WERI-Rb-1 (cell line): Measurements from ENCODE around the gene GOLGA3.

Experiments
- DNase-seq: peaks from one replicate; pipeline ENCODE4 v3.0.0-alpha.2; 2020
- H3K27ac ChIP-seq: fragments of 250-450 bp; sonication (Bioruptor Pico); 2 replicates; pipeline ENCODE4 v1.5.1; 2020; ENCODE audit warnings: mild to moderate bottlenecking, moderate library complexity
- H3K27me3 ChIP-seq: fragments of 250-450 bp; sonication (Bioruptor Pico); 2 replicates; pipeline ENCODE4 v1.5.1; 2021; ENCODE audit warnings: mild to moderate bottlenecking, low read depth, moderate library complexity; ENCODE audit not compliant: insufficient read depth, severe bottlenecking
- H3K36me3 ChIP-seq: fragments of 250-450 bp; sonication (Bioruptor Pico); 2 replicates; pipeline ENCODE4 v1.5.1; 2020; ENCODE audit warnings: mild to moderate bottlenecking, moderate library complexity
- H3K4me3 ChIP-seq: 2 replicates; pipeline ENCODE4 v1.5.1; 2011; ENCODE audit warnings: low read depth, mild to moderate bottlenecking, control low read depth, low read length
- H3K9me3 ChIP-seq: fragments of 250-450 bp; sonication (Bioruptor Pico); 2 replicates; pipeline ENCODE4 v1.5.1; 2021; ENCODE audit warnings: mild to moderate bottlenecking, moderate library complexity; ENCODE audit not compliant: severe bottlenecking
- TF ChIP-seq, protein P1 (sequence below): IDR thresholded peaks from 2 replicates; pipeline ENCODE4 v1.5.1; 2011; ENCODE audit warnings: low read depth, mild to moderate bottlenecking, control low read depth, inconsistent platforms, low read length

Gene GOLGA3

DNA sequence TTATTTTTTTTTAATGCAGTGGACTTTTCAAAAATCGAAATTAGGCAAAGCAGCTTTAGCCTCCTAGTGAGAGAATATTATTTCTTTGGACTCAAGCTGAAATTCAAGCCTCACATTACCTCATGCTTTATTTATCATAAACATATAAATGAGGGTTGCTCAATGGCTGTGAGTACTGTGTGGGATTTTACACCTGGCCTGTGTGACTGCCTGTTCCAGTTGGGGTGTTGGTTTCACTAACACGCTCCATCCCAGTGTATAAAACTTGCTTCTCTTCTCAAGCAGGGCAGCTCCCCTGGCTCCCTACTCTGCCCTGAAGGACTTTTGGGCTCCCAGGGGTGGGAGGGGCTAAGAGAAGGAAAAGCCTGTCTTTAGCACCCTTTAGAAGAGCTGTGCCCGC is 82.1 kb downstream of the GOLGA3 start:
- no peak overlapping the region for H3K27ac ChIP-seq
- TF ChIP-seq, protein P1, sequence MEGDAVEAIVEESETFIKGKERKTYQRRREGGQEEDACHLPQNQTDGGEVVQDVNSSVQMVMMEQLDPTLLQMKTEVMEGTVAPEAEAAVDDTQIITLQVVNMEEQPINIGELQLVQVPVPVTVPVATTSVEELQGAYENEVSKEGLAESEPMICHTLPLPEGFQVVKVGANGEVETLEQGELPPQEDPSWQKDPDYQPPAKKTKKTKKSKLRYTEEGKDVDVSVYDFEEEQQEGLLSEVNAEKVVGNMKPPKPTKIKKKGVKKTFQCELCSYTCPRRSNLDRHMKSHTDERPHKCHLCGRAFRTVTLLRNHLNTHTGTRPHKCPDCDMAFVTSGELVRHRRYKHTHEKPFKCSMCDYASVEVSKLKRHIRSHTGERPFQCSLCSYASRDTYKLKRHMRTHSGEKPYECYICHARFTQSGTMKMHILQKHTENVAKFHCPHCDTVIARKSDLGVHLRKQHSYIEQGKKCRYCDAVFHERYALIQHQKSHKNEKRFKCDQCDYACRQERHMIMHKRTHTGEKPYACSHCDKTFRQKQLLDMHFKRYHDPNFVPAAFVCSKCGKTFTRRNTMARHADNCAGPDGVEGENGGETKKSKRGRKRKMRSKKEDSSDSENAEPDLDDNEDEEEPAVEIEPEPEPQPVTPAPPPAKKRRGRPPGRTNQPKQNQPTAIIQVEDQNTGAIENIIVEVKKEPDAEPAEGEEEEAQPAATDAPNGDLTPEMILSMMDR: no peak

DNA sequence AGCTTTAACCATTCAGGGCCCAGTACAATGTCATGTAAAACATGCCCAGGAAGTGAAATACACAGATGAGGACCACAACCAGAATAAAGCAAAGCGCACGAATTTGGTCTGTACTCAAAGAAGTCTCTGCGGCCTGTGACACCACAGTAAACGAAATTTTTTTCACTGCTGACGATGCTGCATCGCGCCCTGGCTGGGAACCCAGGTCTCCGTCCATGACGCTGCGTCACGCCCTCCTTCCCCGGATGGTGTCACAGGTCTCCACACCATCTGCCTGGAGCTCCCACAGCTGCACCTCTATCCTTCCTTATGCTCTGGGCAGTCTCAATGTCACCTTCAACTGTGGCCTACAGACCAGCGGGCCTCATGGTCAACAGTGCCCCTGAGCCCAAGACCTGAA is 84.8 kb downstream of the GOLGA3 start:
- TF ChIP-seq, protein P1: no peak
- DNase-seq: no peak
- H3K4me3 ChIP-seq: no peak overlapping the region
- H3K27me3 ChIP-seq: no peaks in the 10 kb centered on the region
- no peaks in the 10 kb centered on the region for H3K9me3 ChIP-seq
- H3K27ac ChIP-seq: no peak overlapping the region
- H3K36me3 ChIP-seq: peaks cover 82% of the 10 kb centered on the region

More for the DNA sequence above, 82.1 kb downstream of the GOLGA3 start:
- no peaks in the 10 kb centered on the region for H3K27me3 ChIP-seq
- no peaks in the 10 kb centered on the region for H3K9me3 ChIP-seq
- no peak for DNase-seq
- no peak overlapping the region for H3K4me3 ChIP-seq
- peaks cover 84% of the 10 kb centered on the region for H3K36me3 ChIP-seq

GRCh38 chr12:132741620-132742019 is 87.0 kb downstream of the GOLGA3 start:
- Histone ChIP-seq H3K36me3 (peaks cover 85% of the 10 kb centered on the region), H3K27me3 (no peaks in the 10 kb centered on the region), H3K4me3 (no peak overlapping the region), H3K27ac (no peak overlapping the region), H3K9me3 (no peaks in the 10 kb centered on the region)
- TF ChIP-seq, protein P1: no peak
- DNase-seq: no peak

DNA sequence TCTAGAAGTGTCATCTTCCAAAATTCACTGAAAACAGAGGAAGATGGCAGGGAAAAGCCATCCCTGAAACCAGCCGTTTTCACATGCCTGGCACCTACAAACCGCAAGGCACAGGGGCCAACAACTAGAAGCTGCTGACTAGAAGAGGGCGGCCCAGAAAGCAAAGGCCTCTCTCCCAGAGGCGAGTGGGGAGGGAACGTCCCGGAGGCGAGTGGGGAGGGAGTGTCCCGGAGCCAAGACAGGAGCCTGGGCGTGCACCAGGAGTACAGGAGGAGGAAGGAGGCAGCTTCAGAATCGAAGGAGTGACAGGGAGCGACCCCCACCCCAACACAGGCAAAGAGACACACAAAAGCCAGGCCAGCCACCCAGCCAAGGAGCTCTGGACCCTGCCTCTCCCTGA is 88.0 kb downstream of the GOLGA3 start:
- no peak for DNase-seq
- TF ChIP-seq, protein P1: no peak
- Histone ChIP-seq H3K27ac (no peak overlapping the region), H3K4me3 (no peak overlapping the region), H3K9me3 (no peaks in the 10 kb centered on the region), H3K27me3 (no peaks in the 10 kb centered on the region), H3K36me3 (peaks cover 87% of the 10 kb centered on the region)

- peaks cover 87% of the 10 kb centered on the region for H3K36me3 ChIP-seq
- DNase-seq: no peak
- no peak overlapping the region for H3K27ac ChIP-seq
- H3K4me3 ChIP-seq: no peak overlapping the region
- TF ChIP-seq, protein P1: no peak
- H3K27me3 ChIP-seq: no peaks in the 10 kb centered on the region
- H3K9me3 ChIP-seq: no peaks in the 10 kb centered on the region
Measured at GRCh38 chr12:132740313-132740646, 88.4 kb downstream of the GOLGA3 start.

DNA sequence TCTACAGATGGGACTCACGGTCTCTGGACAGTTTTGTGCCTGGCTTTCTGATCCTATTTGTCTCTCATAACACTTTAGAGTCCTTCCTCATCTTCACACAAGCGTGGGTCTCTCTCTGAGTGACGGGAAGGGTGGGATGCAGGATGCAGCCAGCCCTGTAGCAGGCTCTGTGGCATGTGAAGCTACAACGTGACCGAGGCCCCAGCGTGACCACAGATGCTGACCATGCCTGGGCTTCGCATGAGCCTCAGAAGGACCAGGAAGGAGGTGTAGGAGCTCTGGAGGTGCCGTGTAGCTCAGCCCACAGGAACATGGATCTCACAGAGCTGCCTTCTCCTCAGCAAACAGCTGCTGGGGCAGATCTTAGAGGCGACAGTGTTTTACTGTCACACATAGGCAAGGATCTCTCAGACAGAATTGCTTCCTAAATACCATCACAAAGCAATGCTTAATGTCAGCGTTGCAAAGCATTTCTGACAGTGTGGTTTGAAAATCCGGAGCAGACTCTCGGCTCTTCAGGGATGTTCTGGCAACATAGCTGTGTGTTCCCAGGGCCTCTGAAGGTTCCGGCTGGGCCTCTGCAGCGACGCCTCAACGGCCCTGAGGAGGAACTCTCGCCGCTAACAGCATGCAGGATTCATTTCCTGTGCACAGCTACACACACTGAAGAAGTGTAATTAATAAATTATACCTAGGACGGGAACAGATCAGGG is 88.9 kb downstream of the GOLGA3 start:
- TF ChIP-seq, protein P1: no peak
- Histone ChIP-seq H3K27me3 (no peaks in the 10 kb centered on the region), H3K27ac (no peak overlapping the region), H3K9me3 (no peaks in the 10 kb centered on the region), H3K4me3 (no peak overlapping the region), H3K36me3 (peaks cover 87% of the 10 kb centered on the region)
- DNase-seq: no peak
